ENCODE data around the gene NLGN1.

Gene NLGN1

GRCh38 chr3:173635826-173636225 lies 238.3 kb downstream of the NLGN1 start:
- DNase-seq (ENCODE audit: low spot score), result no peak

GRCh38 chr3:173639098-173639497 lies 241.6 kb downstream of the NLGN1 start:
- no peak for DNase-seq (ENCODE audit: low spot score)

- no peak for DNase-seq (ENCODE audit: low spot score)
These were observed 244.2 kb downstream of the NLGN1 start for GRCh38 chr3:173641696-173642095.

GRCh38 chr3:173644086-173645082 lies 246.8 kb downstream of the NLGN1 start:
- DNase-seq (ENCODE audit: low spot score), result no peak

GRCh38 chr3:173650596-173650995 lies 253.1 kb downstream of the NLGN1 start:
- DNase-seq (ENCODE audit: low spot score), result no peak

- DNase-seq (ENCODE audit: low spot score), result no peak
These were observed 254.5 kb downstream of the NLGN1 start for GRCh38 chr3:173652093-173652492.

GRCh38 chr3:173653781-173654180 lies 256.2 kb downstream of the NLGN1 start:
- DNase-seq (ENCODE audit: low spot score), result no peak

- no peak for DNase-seq (ENCODE audit: low spot score)
These were observed 262.4 kb downstream of the NLGN1 start for GRCh38 chr3:173659972-173660371.

- no peak for DNase-seq (ENCODE audit: low spot score)
These were observed 263.2 kb downstream of the NLGN1 start for GRCh38 chr3:173660645-173661299.

GRCh38 chr3:173663696-173664111 lies 266.2 kb downstream of the NLGN1 start:
- no peak for DNase-seq (ENCODE audit: low spot score)

- DNase-seq (ENCODE audit: low spot score), result no peak
These were observed 278.6 kb downstream of the NLGN1 start for GRCh38 chr3:173676094-173676493.

- no peak for DNase-seq (ENCODE audit: low spot score)
These were observed 283.7 kb downstream of the NLGN1 start for GRCh38 chr3:173681188-173681678.

GRCh38 chr3:173685456-173685855 lies 287.9 kb downstream of the NLGN1 start:
- no peak for DNase-seq (ENCODE audit: low spot score)

GRCh38 chr3:173688216-173688842 lies 290.8 kb downstream of the NLGN1 start:
- no peak for DNase-seq (ENCODE audit: low spot score)

- no peak for DNase-seq (ENCODE audit: low spot score)
These were observed 293.1 kb downstream of the NLGN1 start for GRCh38 chr3:173690542-173691180.

GRCh38 chr3:173699353-173699752 lies 301.8 kb downstream of the NLGN1 start:
- DNase-seq (ENCODE audit: low spot score), result no peak

GRCh38 chr3:173700336-173700735 lies 302.8 kb downstream of the NLGN1 start:
- DNase-seq (ENCODE audit: low spot score), result no peak

- DNase-seq (ENCODE audit: low spot score), result no peak
These were observed 305.0 kb downstream of the NLGN1 start for GRCh38 chr3:173702561-173702960.

GRCh38 chr3:173703771-173704170 lies 306.2 kb downstream of the NLGN1 start:
- no peak for DNase-seq (ENCODE audit: low spot score)

GRCh38 chr3:173706630-173707029 lies 309.1 kb downstream of the NLGN1 start:
- no peak for DNase-seq (ENCODE audit: low spot score)

- DNase-seq (ENCODE audit: low spot score), result peak; percentile 15
These were observed 310.6 kb downstream of the NLGN1 start for GRCh38 chr3:173708191-173708590.

- no peak for DNase-seq (ENCODE audit: low spot score)
These were observed 311.5 kb downstream of the NLGN1 start for GRCh38 chr3:173709026-173709425.
